HepG2 (cell line): ENCODE results near the gene KRTAP3-2. TPM values are rescaled to one million over a fixed set of nuclear protein-coding genes. Genes with fewer than 3 reads are reported as not detected.

ENCODE experiments used
- ATAC-seq: fragments of 200-7000 bp; cut with Tn5 transposase; 3 replicates; pipeline ENCODE4 v1.9.1; 2020; ENCODE audit warnings: mild to moderate bottlenecking, moderate library complexity
- BruUV-seq: library from RNA; stranded (reverse); fragments of 400-500 nt; replicated peaks from 2 replicates; lab custom pipeline; 2021; lab: Mats Ljungman, UMichigan
- CTCF ChIA-PET: fragments of 300-600 bp; formaldehyde crosslinking; extraction: SDS; loops from one replicate; lab custom pipeline; 2021; ENCODE audit warnings: low total read pairs, inconsistent platforms, low intra/inter-chr PET ratio; lab: Yijun Ruan, JAX
- POLR2A ChIA-PET: fragments of 350-600 bp; sonication (Branson Sonifier 250); formaldehyde crosslinking; loops from one replicate; lab custom pipeline; 2020; ENCODE audit warnings: antibody characterized with exemption, inconsistent platforms; lab: Yijun Ruan, JAX
- DNase-seq: peaks from one replicate; pipeline ENCODE4 v3.0.0-alpha.2; 2015; ENCODE audit warnings: low spot score
- FAIRE-seq: peaks from 3 replicates; lab custom pipeline; 2011; peaks lifted over from hg19 to GRCh38; lab: Jason Lieb, UNC
- H2AFZ ChIP-seq: one replicate; pipeline ENCODE4 v1.6.1; 2011; ENCODE audit warnings: low read length, inconsistent platforms
- H3K27ac ChIP-seq: fragments of 300-600 bp; 3 replicates; pipeline ENCODE4 v1.8.0; 2011; ENCODE audit warnings: mixed run types, mild to moderate bottlenecking, mixed read lengths, low read length, inconsistent platforms; ENCODE audit not compliant: insufficient read depth; ENCODE audit errors: extremely low read length
- H3K27me3 ChIP-seq, 2 experiments: fragments of 200-600 bp in 1 of 2; 2 replicates in 1 of 2; 3 replicates in 1 of 2; pipeline versions ENCODE4 v1.6.0 to v1.8.0; 2011; ENCODE audit warnings: low read length in 2 of 2, mild to moderate bottlenecking in 2 of 2, moderate library complexity in 2 of 2, inconsistent platforms in 1 of 2; ENCODE audit not compliant: insufficient read depth in 2 of 2, control insufficient read depth in 1 of 2
- H3K36me3 ChIP-seq, 2 experiments: fragments of 200-600 bp in 1 of 2; replicated peaks in 1 of 2; 2 replicates in 1 of 2; 3 replicates in 1 of 2; pipeline versions ENCODE4 v1.5.1 to v1.8.0; 2011; ENCODE audit warnings: low read length in 2 of 2, inconsistent platforms in 1 of 2; ENCODE audit not compliant: insufficient read depth in 2 of 2, control insufficient read depth in 1 of 2
- H3K4me1 ChIP-seq: 2 replicates; pipeline ENCODE4 v1.5.1; 2012; ENCODE audit warnings: low read length, inconsistent platforms; ENCODE audit not compliant: insufficient read depth
- H3K4me2 ChIP-seq: 2 replicates; pipeline ENCODE4 v1.6.0; 2011; ENCODE audit warnings: low read depth, low read length, inconsistent platforms
- H3K4me3 ChIP-seq, 3 experiments: fragments of 200-600 bp in 1 of 3; sonication (generic), shearing (Covaris generic) in 1 of 3; replicated peaks in 1 of 3; 2 replicates each; pipeline ENCODE4 v1.5.1; 2011 to 2016; ENCODE audit warnings: low read length in 3 of 3, inconsistent platforms in 2 of 3, low read depth in 2 of 3, mild to moderate bottlenecking in 2 of 3, control low read depth in 1 of 3, mixed read lengths in 1 of 3; ENCODE audit not compliant: insufficient read depth in 1 of 3
- H3K79me2 ChIP-seq: one replicate; pipeline ENCODE4 v1.6.1; 2011; ENCODE audit warnings: low read length, inconsistent platforms; ENCODE audit not compliant: insufficient read depth
- H3K9ac ChIP-seq: 2 replicates; pipeline ENCODE4 v1.6.0; 2011; ENCODE audit warnings: mild to moderate bottlenecking, low read depth, low read length, inconsistent platforms; ENCODE audit not compliant: insufficient read depth
- H3K9me3 ChIP-seq: 2 replicates; pipeline ENCODE4 v1.5.1; 2012; ENCODE audit warnings: mild to moderate bottlenecking, low read length
- H4K20me1 ChIP-seq: 2 replicates; pipeline ENCODE4 v1.6.0; 2011; ENCODE audit warnings: inconsistent platforms, mild to moderate bottlenecking, low read length, moderate library complexity; ENCODE audit not compliant: insufficient read depth
- EP300 ChIP-seq, 3 experiments: sonication (generic) in 1 of 3; formaldehyde crosslinking in 1 of 3; IDR thresholded peaks; 2 replicates each; pipeline versions ENCODE4 v1.5.1 to v1.6.1; 2011 to 2020; ENCODE audit warnings: low read depth in 2 of 3, low read length in 2 of 3, borderline replicate concordance in 1 of 3, improper control_type of control experiment in 1 of 3, mild to moderate bottlenecking in 1 of 3, missing genetic modification reagents in 1 of 3, moderate library complexity in 1 of 3
- FOXP1 ChIP-seq, 2 experiments: fragments of 450-650 bp in 1 of 2; IDR thresholded peaks; 2 replicates each; pipeline ENCODE4 v1.6.1; 2017 to 2018; ENCODE audit warnings: antibody characterized with exemption in 1 of 2
- MAFF ChIP-seq: IDR thresholded peaks from 2 replicates; pipeline ENCODE4 v1.6.1; 2011; ENCODE audit warnings: low read depth, low read length, improper control_type of control experiment
- MAFK ChIP-seq, 2 experiments: IDR thresholded peaks in 1 of 2; conservative IDR thresholded peaks in 1 of 2; 2 replicates each; pipeline ENCODE4 v1.6.1; 2011; ENCODE audit warnings: improper control_type of control experiment in 2 of 2, low read length in 2 of 2
- MEIS2 ChIP-seq: sonication (generic); formaldehyde crosslinking; IDR thresholded peaks from 2 replicates; pipeline ENCODE4 v1.9.0; 2021; ENCODE audit warnings: mild to moderate bottlenecking, missing genetic modification reagents
- POLR2G ChIP-seq: fragments of 200-400 bp; formaldehyde crosslinking; IDR thresholded peaks from 2 replicates; pipeline ENCODE4 v1.6.1; 2018; ENCODE audit warnings: mild to moderate bottlenecking, low read depth, low read length, moderate library complexity
- TEAD3 ChIP-seq: optimal IDR thresholded peaks from 2 replicates; pipeline ENCODE3; 2016; ENCODE audit warnings: borderline replicate concordance
- THYN1 ChIP-seq: sonication (generic); formaldehyde crosslinking; IDR thresholded peaks from 2 replicates; pipeline ENCODE4 v1.8.1; 2023; ENCODE audit warnings: low read depth, mild to moderate bottlenecking, moderate library complexity, missing genetic modification reagents, borderline replicate concordance
- ZNF460 ChIP-seq: sonication (generic); formaldehyde crosslinking; IDR thresholded peaks from 2 replicates; pipeline ENCODE4 v1.5.1; 2020; ENCODE audit warnings: missing genetic modification reagents, mild to moderate bottlenecking, borderline replicate concordance
- ZNF564 ChIP-seq: sonication (generic); formaldehyde crosslinking; IDR thresholded peaks from 2 replicates; pipeline ENCODE4 v1.8.1; 2023; ENCODE audit warnings: mild to moderate bottlenecking, missing genetic modification reagents
- ZNF761 ChIP-seq: sonication (generic); formaldehyde crosslinking; conservative IDR thresholded peaks from 2 replicates; pipeline ENCODE4 v1.4.0; 2020; ENCODE audit warnings: mild to moderate bottlenecking, missing genetic modification reagents
- ZNF878 ChIP-seq: sonication (generic); formaldehyde crosslinking; IDR thresholded peaks from 2 replicates; pipeline ENCODE4 v1.8.1; 2023; ENCODE audit warnings: mild to moderate bottlenecking, missing genetic modification reagents, moderate library complexity
- ZSCAN29 ChIP-seq: sonication (generic); formaldehyde crosslinking; conservative IDR thresholded peaks from 2 replicates; pipeline ENCODE4 v1.4.0; 2020; ENCODE audit warnings: mild to moderate bottlenecking, missing genetic modification reagents
- WGBS: methylation state at CpG from one replicate; pipeline ENCODE4 v1.1.6; 2017; ENCODE audit warnings: low lambda C conversion rate; 5-methylcytosine and 5-hydroxymethylcytosine counted together
- in situ Hi-C: cut with HindIII; loops from 2 replicates; pipeline ENCODE4 v1.10.0; 2017; ENCODE audit warnings: low pct_unique_long_range_greater_than_20kb; ENCODE audit not compliant: extremely low pct_ligation_motif_present
- intact Hi-C: fragments of 100-400 bp; cut with micrococcal nuclease; formaldehyde crosslinking; loops from one replicate; pipeline ENCODE4 v1.10.0; 2022; ENCODE audit not compliant: unreplicated experiment
- polyA plus RNA-seq, 8 experiments: library from polyadenylated mRNA; depleted of rRNA in 3 of 8; stranded (reverse) in 7 of 8; unstranded in 1 of 8; fragments of >200 nt; fragmentation: Illumina TruSeq in 4 of 8; extraction: Trizol in 4 of 8; gene quantifications; 2 replicates each; pipeline versions ENCODE4 v1.2.1 to v1.2.3, GENCODE V29; 2011 to 2016; ENCODE audit warnings: low read depth in 4 of 8, missing spikeins in 1 of 8, mixed read lengths in 1 of 8; ENCODE audit not compliant: insufficient read depth in 1 of 8
- total RNA-seq, 5 experiments: library from RNA; depleted of rRNA; stranded (reverse); fragments of >200 nt; fragmentation: Illumina TruSeq; extraction: Trizol; gene quantifications; 2 replicates each; pipeline ENCODE4 v1.2.3, GENCODE V29; 2016; ENCODE audit warnings: low read depth in 1 of 5
- TF ChIP-seq, protein P1 (sequence below): IDR thresholded peaks from 2 replicates; pipeline ENCODE4 v1.6.1; 2016; ENCODE audit warnings: low read depth
- TF ChIP-seq, protein P2 (sequence below): sonication (generic); formaldehyde crosslinking; IDR thresholded peaks from 2 replicates; pipeline ENCODE4 v1.5.0; 2020; ENCODE audit warnings: mild to moderate bottlenecking, missing genetic modification reagents

The KRTAP3-2 gene
- total and polyA plus RNA-seq, 2 of the 13 experiments (the other 11 are each of a cell fraction or from before 2014, with no cell fraction given), result not detected

DNA sequence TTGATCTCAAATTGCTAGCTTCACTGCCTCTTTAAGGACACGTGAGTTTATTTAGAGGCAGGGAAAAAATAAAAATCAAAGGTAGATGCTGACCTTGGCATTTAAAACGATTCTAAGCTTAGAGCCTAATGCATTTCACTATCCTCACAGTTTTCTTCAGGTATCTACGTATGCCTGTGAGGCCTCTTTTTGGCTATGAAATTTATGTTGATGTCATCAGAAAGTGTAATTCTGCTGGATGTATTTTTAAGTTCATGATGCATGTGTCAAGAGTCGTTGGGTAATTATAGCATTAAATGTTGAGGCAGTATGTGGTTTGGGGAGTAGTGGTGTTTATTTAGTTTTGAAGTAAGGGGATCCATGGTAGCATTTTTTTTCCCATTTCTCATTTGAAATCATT is 4.2 kb upstream of the KRTAP3-2 start:
- H3K9ac ChIP-seq, result no peak overlapping the region
- no peak overlapping the region for H3K4me2 ChIP-seq
- H4K20me1 ChIP-seq, result no peaks in the 10 kb centered on the region
- H3K27me3 ChIP-seq, result no peaks in the 10 kb centered on the region
- peaks cover 63% of the 10 kb centered on the region for H3K4me1 ChIP-seq
- H3K4me3 ChIP-seq, result no peak overlapping the region
- no peaks in the 10 kb centered on the region for H3K9me3 ChIP-seq
- DNase-seq (no peak), ATAC-seq (no peak), FAIRE-seq (no peak)
- intact Hi-C loops (no loop called here), in situ Hi-C loops (loop anchor here (5.0 kb wide), 2 partner anchors 42 to 92 kb away; no protein-coding TSS in a partner anchor)
- ChIA-PET CTCF (no interaction called here), POLR2A (no interaction called here)
- no TSS peak for BruUV-seq
- WGBS, result 61% methylated on average over 4 of the region's 4 CpGs
- H3K79me2 ChIP-seq, result no peaks in the 10 kb centered on the region
- H2AFZ ChIP-seq, result no peak overlapping the region
- H3K36me3 ChIP-seq, result no peaks in the 10 kb centered on the region
- no peak overlapping the region for H3K27ac ChIP-seq
- TF ChIP-seq MAFF (peak; percentile 87), MAFK (conservative IDR thresholded peaks at IDR 0.05 in 1 of 2, IDR thresholded peaks at IDR 0.05 in 1 of 2; ENCODE audit: low read length in 2 of 2) (peak; percentile 89 to 94), ZSCAN29 (CRISPR knock-in tag) (no peak), ZNF761 (CRISPR knock-in tag) (no peak), MEIS2 (CRISPR knock-in tag) (no peak), ZNF460 (no peak)

DNA sequence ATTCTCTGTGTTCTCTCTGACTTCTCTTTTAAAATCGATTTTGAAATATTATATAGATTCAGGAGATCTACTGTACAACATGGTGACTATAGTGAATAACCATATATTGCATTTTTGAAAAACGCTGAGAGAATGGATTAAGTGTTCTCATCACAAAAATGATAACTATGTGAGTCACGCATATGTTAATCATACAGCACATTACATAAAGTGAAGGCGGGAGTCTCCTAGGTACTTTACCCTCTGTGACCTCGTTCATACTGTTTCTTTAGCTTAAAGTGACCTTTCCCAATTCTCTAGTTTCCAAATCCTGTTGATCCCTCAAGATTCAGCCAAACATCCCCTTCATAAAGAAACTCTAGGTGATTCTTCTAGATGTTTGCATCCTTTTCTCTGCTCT is 3.1 kb upstream of the KRTAP3-2 start:
- ATAC-seq (peak; percentile 64), FAIRE-seq (no peak), DNase-seq (peak; percentile 79)
- whole genome bisulfite sequencing, result 3% methylated on average over 5 of the region's 5 CpGs
- H2AFZ ChIP-seq, result no peak overlapping the region
- H3K4me3 ChIP-seq, result no peak overlapping the region
- H3K9ac ChIP-seq, result no peak overlapping the region
- no peaks in the 10 kb centered on the region for H3K79me2 ChIP-seq
- H3K27me3 ChIP-seq, result no peaks in the 10 kb centered on the region
- peak overlapping the region; percentile 25 for H3K4me2 ChIP-seq
- H3K36me3 ChIP-seq, result no peaks in the 10 kb centered on the region
- no peaks in the 10 kb centered on the region for H3K9me3 ChIP-seq
- ChIA-PET POLR2A (no interaction called here), CTCF (no interaction called here)
- BruUV-seq, result no TSS peak
- intact Hi-C loops, result no loop called here
- H3K27ac ChIP-seq, result peak overlapping the region; percentile 52
- peaks cover 52% of the 10 kb centered on the region for H3K4me1 ChIP-seq
- no peaks in the 10 kb centered on the region for H4K20me1 ChIP-seq
- in situ Hi-C loops, result loop anchor here (5.0 kb wide), 2 partner anchors 41 to 91 kb away; no protein-coding TSS in a partner anchor
- TF ChIP-seq FOXP1 (IDR thresholded peaks at IDR 0.05) (no peak), FOXP1 (CRISPR knock-in tag; IDR thresholded peaks at IDR 0.05) (0 out of 2 replicates have a peak, but pooled peaks have one; percentile 29), POLR2G (no peak), TEAD3 (CRISPR knock-in tag) (peak; percentile 72), EP300 (IDR thresholded peaks at IDR 0.05; ENCODE audit: low read depth in 2 of 2, low read length in 2 of 2) (peak in 1 of 2 experiments; percentile 51; a peak in 1 of 4 replicates), EP300 (CRISPR knock-in tag; IDR thresholded peaks at IDR 0.05; ENCODE audit: borderline replicate concordance) (no peak), ZNF564 (no peak), MAFK (conservative IDR thresholded peaks at IDR 0.05 in 1 of 2, IDR thresholded peaks at IDR 0.05 in 1 of 2; ENCODE audit: low read length in 2 of 2) (peak in 1 of 2 experiments; percentile 17; a peak in 1 of 4 replicates), THYN1 (no peak), ZNF878 (CRISPR knock-in tag) (no peak)
- TF ChIP-seq, protein P1, sequence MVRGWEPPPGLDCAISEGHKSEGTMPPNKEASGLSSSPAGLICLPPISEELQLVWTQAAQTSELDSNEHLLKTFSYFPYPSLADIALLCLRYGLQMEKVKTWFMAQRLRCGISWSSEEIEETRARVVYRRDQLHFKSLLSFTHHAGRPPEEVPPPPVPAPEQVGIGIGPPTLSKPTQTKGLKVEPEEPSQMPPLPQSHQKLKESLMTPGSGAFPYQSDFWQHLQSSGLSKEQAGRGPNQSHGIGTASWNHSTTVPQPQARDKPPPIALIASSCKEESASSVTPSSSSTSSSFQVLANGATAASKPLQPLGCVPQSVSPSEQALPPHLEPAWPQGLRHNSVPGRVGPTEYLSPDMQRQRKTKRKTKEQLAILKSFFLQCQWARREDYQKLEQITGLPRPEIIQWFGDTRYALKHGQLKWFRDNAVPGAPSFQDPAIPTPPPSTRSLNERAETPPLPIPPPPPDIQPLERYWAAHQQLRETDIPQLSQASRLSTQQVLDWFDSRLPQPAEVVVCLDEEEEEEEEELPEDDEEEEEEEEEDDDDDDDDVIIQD, result peak; percentile 34; the same call in 1 of the 2 replicates
- TF ChIP-seq, protein P2, sequence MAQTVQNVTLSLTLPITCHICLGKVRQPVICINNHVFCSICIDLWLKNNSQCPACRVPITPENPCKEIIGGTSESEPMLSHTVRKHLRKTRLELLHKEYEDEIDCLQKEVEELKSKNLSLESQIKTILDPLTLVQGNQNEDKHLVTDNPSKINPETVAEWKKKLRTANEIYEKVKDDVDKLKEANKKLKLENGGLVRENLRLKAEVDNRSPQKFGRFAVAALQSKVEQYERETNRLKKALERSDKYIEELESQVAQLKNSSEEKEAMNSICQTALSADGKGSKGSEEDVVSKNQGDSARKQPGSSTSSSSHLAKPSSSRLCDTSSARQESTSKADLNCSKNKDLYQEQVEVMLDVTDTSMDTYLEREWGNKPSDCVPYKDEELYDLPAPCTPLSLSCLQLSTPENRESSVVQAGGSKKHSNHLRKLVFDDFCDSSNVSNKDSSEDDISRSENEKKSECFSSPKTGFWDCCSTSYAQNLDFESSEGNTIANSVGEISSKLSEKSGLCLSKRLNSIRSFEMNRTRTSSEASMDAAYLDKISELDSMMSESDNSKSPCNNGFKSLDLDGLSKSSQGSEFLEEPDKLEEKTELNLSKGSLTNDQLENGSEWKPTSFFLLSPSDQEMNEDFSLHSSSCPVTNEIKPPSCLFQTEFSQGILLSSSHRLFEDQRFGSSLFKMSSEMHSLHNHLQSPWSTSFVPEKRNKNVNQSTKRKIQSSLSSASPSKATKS, result no peak
